ENCODE data around the gene ADGRF4.

ADGRF4 gene

DNA sequence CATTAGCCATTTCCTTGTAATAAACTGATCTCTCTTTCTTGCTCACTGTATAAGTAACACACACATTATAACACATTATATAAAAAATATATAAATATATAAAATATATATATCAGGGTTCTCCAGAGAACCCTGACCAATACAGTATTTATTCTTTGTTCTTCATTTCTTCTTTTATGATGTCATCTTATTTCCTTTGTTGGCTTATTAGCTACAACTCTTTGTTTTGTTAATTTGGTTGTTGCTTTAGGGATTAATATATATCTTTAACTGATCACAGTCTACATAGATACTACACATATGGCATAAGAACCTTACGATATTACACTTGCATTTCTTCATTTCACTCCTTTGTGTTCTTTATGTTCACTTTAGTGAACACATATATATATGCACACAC, 68.7 kb downstream of the ADGRF4 start:
- TF ChIP-seq CTCF (conservative IDR thresholded peaks at IDR 0.05; ENCODE audit: low read depth, low read length), result no peak
- no peak for DNase-seq (ENCODE audit: low read depth)
- no peak overlapping the region for H3K4me3 ChIP-seq (ENCODE audit: low read length)

GRCh38 chr6:47769982-47770381, 71.6 kb downstream of the ADGRF4 start:
- no peak for TF ChIP-seq CTCF (conservative IDR thresholded peaks at IDR 0.05; ENCODE audit: low read depth, low read length)
- H3K4me3 ChIP-seq (ENCODE audit: low read length), result no peak overlapping the region
- no peak for DNase-seq (ENCODE audit: low read depth)

Measured in retinal pigment epithelial cell (primary cell).